Measurements from ENCODE around the gene ANKRD39. TPM values are rescaled to one million over a fixed set of nuclear protein-coding genes. Genes with fewer than 3 reads are reported as not detected.

The ANKRD39 gene
- total and polyA plus RNA-seq, 9 of the 15 experiments (the other 6 are each of a cell fraction or from before 2014, with no cell fraction given): 8.2 to 33.1 (median 23.8) TPM

DNA sequence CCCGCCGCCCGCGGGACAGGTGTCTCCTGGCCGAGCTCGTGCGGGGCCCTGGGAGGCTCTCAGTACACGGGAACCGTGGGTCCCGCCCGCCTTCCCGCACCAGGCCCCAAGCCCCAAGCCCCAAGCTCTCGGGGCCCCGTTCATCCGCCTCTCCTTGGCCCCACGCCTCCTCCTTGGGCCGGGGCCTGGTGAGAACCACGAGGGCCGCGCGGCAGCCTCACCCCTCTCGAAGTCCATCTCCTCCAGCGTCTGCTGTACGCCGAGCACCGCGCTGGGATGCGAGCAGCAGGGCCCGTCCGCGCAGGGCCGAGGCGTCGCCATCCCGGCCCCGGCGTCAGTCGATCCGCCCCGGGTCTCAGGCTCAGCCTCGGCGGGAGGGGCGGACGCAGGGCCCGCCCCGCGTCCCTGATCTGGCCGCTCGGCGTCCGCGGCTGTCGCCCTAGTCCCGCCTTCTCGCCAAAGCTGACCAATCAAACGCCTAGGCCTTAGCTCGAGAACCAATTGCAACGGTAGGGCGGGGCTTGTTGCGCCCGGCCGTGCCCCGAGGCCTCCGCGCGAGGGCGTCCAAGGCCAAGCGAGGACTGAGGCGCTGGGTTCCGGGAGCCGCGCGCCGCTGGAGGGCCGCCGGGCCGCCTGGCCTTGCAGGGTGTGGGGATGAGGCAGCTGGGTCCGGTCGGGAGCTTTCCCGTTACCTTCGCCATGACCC lies at the start of gene ANKRD39 (continued):
- TF ChIP-seq, protein P1, sequence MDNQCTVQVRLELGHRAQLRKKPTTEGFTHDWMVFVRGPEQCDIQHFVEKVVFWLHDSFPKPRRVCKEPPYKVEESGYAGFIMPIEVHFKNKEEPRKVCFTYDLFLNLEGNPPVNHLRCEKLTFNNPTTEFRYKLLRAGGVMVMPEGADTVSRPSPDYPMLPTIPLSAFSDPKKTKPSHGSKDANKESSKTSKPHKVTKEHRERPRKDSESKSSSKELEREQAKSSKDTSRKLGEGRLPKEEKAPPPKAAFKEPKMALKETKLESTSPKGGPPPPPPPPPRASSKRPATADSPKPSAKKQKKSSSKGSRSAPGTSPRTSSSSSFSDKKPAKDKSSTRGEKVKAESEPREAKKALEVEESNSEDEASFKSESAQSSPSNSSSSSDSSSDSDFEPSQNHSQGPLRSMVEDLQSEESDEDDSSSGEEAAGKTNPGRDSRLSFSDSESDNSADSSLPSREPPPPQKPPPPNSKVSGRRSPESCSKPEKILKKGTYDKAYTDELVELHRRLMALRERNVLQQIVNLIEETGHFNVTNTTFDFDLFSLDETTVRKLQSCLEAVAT (IDR thresholded peaks at IDR 0.05): peak in 1 of 2 experiments; percentile 54; a peak in 1 of 4 replicates
- TF ChIP-seq KDM5B (IDR thresholded peaks at IDR 0.05; ENCODE audit: insufficient replicate concordance, low read depth, low read length) (peak; percentile 95), HMGN3 (IDR thresholded peaks at IDR 0.05; ENCODE audit: borderline replicate concordance, extremely low read depth, insufficient read length, low read depth, low read length) (peak; percentile 96), FUS (optimal IDR thresholded peaks at IDR 0.05; ENCODE audit: low read depth, low read length) (peak; percentile 93), TEAD1 (CRISPR knock-in tag; IDR thresholded peaks at IDR 0.05) (0 out of 4 replicates have a peak, but pooled peaks of 1 of the 2 experiments have one; percentile 21), DPF2 (IDR thresholded peaks at IDR 0.05) (no peak), HDAC1 (IDR thresholded peaks at IDR 0.05) (peak in 1 of 2 experiments; percentile 22; a peak in 1 of 4 replicates), KLF10 (CRISPR knock-in tag; IDR thresholded peaks at IDR 0.05) (no peak), ZNF274 (IDR thresholded peaks at IDR 0.05; ENCODE audit: borderline replicate concordance, low read depth, low read length) (0 out of 2 replicates have a peak, but pooled peaks have one; percentile 12), NCOA6 (IDR thresholded peaks at IDR 0.05) (peak; percentile 77; the same call in 1 of the 2 replicates), SREBF1 (IDR thresholded peaks at IDR 0.05; ENCODE audit: borderline replicate concordance, low read depth, low read length) (no peak), ZNF143 (CRISPR knock-in tag; IDR thresholded peaks at IDR 0.05) (peak; percentile 36; the same call in 1 of the 2 replicates), MYC (IDR thresholded peaks at IDR 0.05; ENCODE audit: low read depth, low read length) (peak; percentile 51), MYC (CRISPR knock-in tag; IDR thresholded peaks at IDR 0.05; ENCODE audit: borderline replicate concordance, low read depth) (0 out of 2 replicates have a peak, but pooled peaks have one; percentile 17), NONO (IDR thresholded peaks at IDR 0.05; ENCODE audit: low read depth in 2 of 2, low read length in 1 of 2) (peak; percentile 41 to 49; a peak in 2 of 4 replicates), CREM (IDR thresholded peaks at IDR 0.05; ENCODE audit: low read depth) (peak; percentile 80)
- TF ChIP-seq, protein P2, sequence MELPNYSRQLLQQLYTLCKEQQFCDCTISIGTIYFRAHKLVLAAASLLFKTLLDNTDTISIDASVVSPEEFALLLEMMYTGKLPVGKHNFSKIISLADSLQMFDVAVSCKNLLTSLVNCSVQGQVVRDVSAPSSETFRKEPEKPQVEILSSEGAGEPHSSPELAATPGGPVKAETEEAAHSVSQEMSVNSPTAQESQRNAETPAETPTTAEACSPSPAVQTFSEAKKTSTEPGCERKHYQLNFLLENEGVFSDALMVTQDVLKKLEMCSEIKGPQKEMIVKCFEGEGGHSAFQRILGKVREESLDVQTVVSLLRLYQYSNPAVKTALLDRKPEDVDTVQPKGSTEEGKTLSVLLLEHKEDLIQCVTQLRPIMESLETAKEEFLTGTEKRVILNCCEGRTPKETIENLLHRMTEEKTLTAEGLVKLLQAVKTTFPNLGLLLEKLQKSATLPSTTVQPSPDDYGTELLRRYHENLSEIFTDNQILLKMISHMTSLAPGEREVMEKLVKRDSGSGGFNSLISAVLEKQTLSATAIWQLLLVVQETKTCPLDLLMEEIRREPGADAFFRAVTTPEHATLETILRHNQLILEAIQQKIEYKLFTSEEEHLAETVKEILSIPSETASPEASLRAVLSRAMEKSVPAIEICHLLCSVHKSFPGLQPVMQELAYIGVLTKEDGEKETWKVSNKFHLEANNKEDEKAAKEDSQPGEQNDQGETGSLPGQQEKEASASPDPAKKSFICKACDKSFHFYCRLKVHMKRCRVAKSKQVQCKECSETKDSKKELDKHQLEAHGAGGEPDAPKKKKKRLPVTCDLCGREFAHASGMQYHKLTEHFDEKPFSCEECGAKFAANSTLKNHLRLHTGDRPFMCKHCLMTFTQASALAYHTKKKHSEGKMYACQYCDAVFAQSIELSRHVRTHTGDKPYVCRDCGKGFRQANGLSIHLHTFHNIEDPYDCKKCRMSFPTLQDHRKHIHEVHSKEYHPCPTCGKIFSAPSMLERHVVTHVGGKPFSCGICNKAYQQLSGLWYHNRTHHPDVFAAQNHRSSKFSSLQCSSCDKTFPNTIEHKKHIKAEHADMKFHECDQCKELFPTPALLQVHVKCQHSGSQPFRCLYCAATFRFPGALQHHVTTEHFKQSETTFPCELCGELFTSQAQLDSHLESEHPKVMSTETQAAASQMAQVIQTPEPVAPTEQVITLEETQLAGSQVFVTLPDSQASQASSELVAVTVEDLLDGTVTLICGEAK (IDR thresholded peaks at IDR 0.05): 0 out of 2 replicates have a peak, but pooled peaks have one; percentile 45
- TF ChIP-seq, protein P2 (CRISPR knock-in tag; IDR thresholded peaks at IDR 0.05): no peak

All from K562 (cell line).